Dermis blood vessel endothelial cell (primary cell): Measurements from ENCODE around the gene VPS4A. TPM values are rescaled to one million over a fixed set of nuclear protein-coding genes. Genes with fewer than 3 reads are reported as not detected.

ENCODE experiments used
- DNase-seq: peaks from one replicate; pipeline ENCODE4 v3.0.0; 2010
- total RNA-seq: library from RNA; depleted of rRNA; stranded (reverse); fragments of >200 nt; gene quantifications from 2 replicates; pipeline ENCODE4 v1.2.3, GENCODE V29; 2014

VPS4A gene
- total RNA-seq, 1 donor from 2014 or later = 35.4 TPM

GRCh38 chr16:69307091-69307490 is 4.1 kb upstream of the VPS4A start:
- DNase-seq = no peak

GRCh38 chr16:69307856-69308255 is 3.3 kb upstream of the VPS4A start:
- DNase-seq = no peak

- DNase-seq = peak; percentile 18
Observed at GRCh38 chr16:69309316-69309715, 1.8 kb upstream of the VPS4A start.

- peak; percentile 41 for DNase-seq
Observed at GRCh38 chr16:69311533-69312387, 610 bp downstream of the VPS4A start.

- DNase-seq = no peak
Observed at GRCh38 chr16:69313469-69313868, 2.3 kb downstream of the VPS4A start.

GRCh38 chr16:69314534-69314933 is 3.4 kb downstream of the VPS4A start:
- no peak for DNase-seq

GRCh38 chr16:69315486-69316311 is 4.5 kb downstream of the VPS4A start:
- DNase-seq = no peak

- DNase-seq = no peak
Observed at GRCh38 chr16:69316595-69317034, 5.5 kb downstream of the VPS4A start.

GRCh38 chr16:69318177-69318910 is 7.2 kb downstream of the VPS4A start:
- no peak for DNase-seq

- no peak for DNase-seq
Observed at GRCh38 chr16:69318911-69319289, 7.8 kb downstream of the VPS4A start.

GRCh38 chr16:69319381-69319780 is 8.2 kb downstream of the VPS4A start:
- no peak for DNase-seq

GRCh38 chr16:69319826-69320739 is 8.9 kb downstream of the VPS4A start:
- no peak for DNase-seq

GRCh38 chr16:69320740-69321073 is 9.6 kb downstream of the VPS4A start:
- DNase-seq = no peak

- DNase-seq = no peak
Observed at GRCh38 chr16:69321080-69321479, 9.9 kb downstream of the VPS4A start.

GRCh38 chr16:69322343-69322742 is 11.2 kb downstream of the VPS4A start:
- no peak for DNase-seq

GRCh38 chr16:69323415-69323814 is 12.3 kb downstream of the VPS4A start:
- no peak for DNase-seq

GRCh38 chr16:69324013-69324531 is 12.9 kb downstream of the VPS4A start:
- DNase-seq = no peak

GRCh38 chr16:69324585-69325253 is 13.6 kb downstream of the VPS4A start:
- no peak for DNase-seq

GRCh38 chr16:69325784-69326171 is 14.6 kb downstream of the VPS4A start:
- DNase-seq = no peak

GRCh38 chr16:69326172-69326873 is 15.2 kb downstream of the VPS4A start:
- no peak for DNase-seq
